Natural killer cell (primary cell): ENCODE results near the gene FOXE1. TPM values are rescaled to one million over a fixed set of nuclear protein-coding genes. Genes with fewer than 3 reads are reported as not detected.

Source experiments
- ATAC-seq, 3 donors: fragments of 150-1000 bp in 2 of 3; fragments of 200-7000 bp in 1 of 3; cut with Tn5 transposase; 1 replicate in 1 of 3; 2 replicates in 2 of 3; pipeline ENCODE4 v1.10.0; 2021; ENCODE audit warnings: mild to moderate bottlenecking in 2 of 3, moderate library complexity in 2 of 3
- DNase-seq, 2 donors: peaks; one replicate each; pipeline versions ENCODE4 v3.0.0 to v3.0.0-alpha.2; 2013 to 2021; ENCODE audit warnings: mixed read lengths in 1 of 2
- H3K27ac ChIP-seq: one replicate; pipeline ENCODE4 v1.5.1; 2013; ENCODE audit warnings: mild to moderate bottlenecking, low read length
- H3K27me3 ChIP-seq: one replicate; pipeline ENCODE4 v1.6.1; 2013; ENCODE audit warnings: low read length; ENCODE audit not compliant: control insufficient read depth, insufficient read depth
- H3K36me3 ChIP-seq: one replicate; pipeline ENCODE4 v1.6.1; 2013; ENCODE audit warnings: low read length; ENCODE audit not compliant: control insufficient read depth, insufficient read depth
- H3K4me1 ChIP-seq: one replicate; pipeline ENCODE4 v1.6.1; 2013; ENCODE audit warnings: low read length; ENCODE audit not compliant: control insufficient read depth, insufficient read depth
- H3K4me3 ChIP-seq: one replicate; pipeline ENCODE4 v1.5.1; 2013; ENCODE audit warnings: low read length
- H3K9me3 ChIP-seq: one replicate; pipeline ENCODE4 v1.6.1; 2013; ENCODE audit warnings: low read length; ENCODE audit not compliant: control insufficient read depth, insufficient read depth
- H3K27ac Mint-ChIP-seq, 2 donors: one replicate each; pipeline ENCODE4 v1.8.0; 2022; ENCODE audit warnings: mild to moderate bottlenecking in 2 of 2, mixed read lengths in 2 of 2, moderate library complexity in 1 of 2
- H3K27me3 Mint-ChIP-seq, 2 donors: one replicate each; pipeline ENCODE4 v1.8.0; 2022; ENCODE audit warnings: low read depth in 2 of 2, mixed read lengths in 2 of 2
- H3K36me3 Mint-ChIP-seq: one replicate; pipeline ENCODE4 v1.8.0; 2022; ENCODE audit warnings: mixed read lengths
- H3K4me1 Mint-ChIP-seq, 2 donors: one replicate each; pipeline ENCODE4 v1.8.0; 2022; ENCODE audit warnings: mixed read lengths in 2 of 2
- H3K4me3 Mint-ChIP-seq: one replicate; pipeline ENCODE4 v1.8.0; 2022; ENCODE audit warnings: mild to moderate bottlenecking, moderate library complexity, mixed read lengths
- H3K9me3 Mint-ChIP-seq, 2 donors: one replicate each; pipeline ENCODE4 v1.8.0; 2022; ENCODE audit warnings: mixed read lengths in 2 of 2
- CTCF ChIP-seq: fragments of 200-600 bp; IDR thresholded peaks from one replicate; pipeline ENCODE4 v1.8.0; 2022; ENCODE audit warnings: antibody characterized with exemption
- WGBS: methylation state at CpG from one replicate; pipeline ENCODE4 v1.1.7; 2013; ENCODE audit warnings: missing lambda C conversion rate; ENCODE audit not compliant: insufficient coverage; 5-methylcytosine and 5-hydroxymethylcytosine counted together
- intact Hi-C: fragments of 100-400 bp; cut with micrococcal nuclease; formaldehyde crosslinking; loops from one replicate; pipeline ENCODE4 v1.14.2; 2022
- total RNA-seq, 4 donors: library from RNA; stranded (reverse); fragments of 120-200 nt in 1 of 4; gene quantifications; one replicate each; pipeline versions ENCODE4 v1.2.3 to v1.2.4, GENCODE V29; 2013 to 2022

FOXE1 gene
- total RNA-seq, 3 donors from 2014 or later (not counting 1 experiment from before 2014, with no cell fraction given) = not detected

DNA sequence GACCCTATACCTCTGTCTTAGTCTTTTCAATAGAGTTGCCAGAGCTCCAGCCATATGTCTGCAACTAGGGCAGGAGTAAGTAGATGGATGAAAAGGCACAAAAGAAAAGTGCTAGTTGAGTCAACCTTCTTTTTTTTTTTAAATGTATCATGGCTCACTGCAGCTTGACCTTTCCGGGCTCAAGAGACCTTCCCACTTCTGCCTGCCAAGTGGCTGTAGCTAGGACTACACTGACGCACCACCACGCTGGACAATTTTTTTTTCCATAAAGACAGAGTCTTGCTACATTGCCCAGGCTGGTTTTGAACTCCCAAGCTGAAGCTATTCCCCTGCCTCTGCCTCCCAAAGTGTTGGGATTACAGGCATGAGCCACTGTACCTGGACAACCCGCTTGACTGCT lies 27.3 kb downstream of the FOXE1 start:
- 93% methylated on average over 4 of the region's 4 CpGs for WGBS
- Histone ChIP-seq H3K4me3 (no peak overlapping the region), H3K27me3 (no peaks in the 10 kb centered on the region), H3K4me1 (no peaks in the 10 kb centered on the region), H3K36me3 (no peaks in the 10 kb centered on the region), H3K9me3 (no peaks in the 10 kb centered on the region), H3K27ac (no peak overlapping the region)
- no peak for ATAC-seq
- Mint-ChIP-seq H3K27me3 (peaks cover 7 to 15% of the 10 kb centered on the region in 2 donors), H3K36me3 (no peaks in the 10 kb centered on the region), H3K27ac (no peak overlapping the region), H3K9me3 (no peaks in the 10 kb centered on the region), H3K4me1 (no peaks in the 10 kb centered on the region), H3K4me3 (no peak overlapping the region)
- intact Hi-C loops = no loop called here
- no peak for TF ChIP-seq CTCF
- no peak for DNase-seq

GRCh38 chr9:97889941-97890887 lies 37.2 kb downstream of the FOXE1 start:
- DNase-seq (peak; percentile 43 to 82), ATAC-seq (peak; percentile 52 to 71 (median 64))
- H3K27ac ChIP-seq = no peak overlapping the region
- Mint-ChIP-seq H3K9me3 (no peaks in the 10 kb centered on the region), H3K4me3 (no peak overlapping the region), H3K36me3 (no peaks in the 10 kb centered on the region), H3K27ac (no peak overlapping the region), H3K27me3 (no peaks in the 10 kb centered on the region), H3K4me1 (no peaks in the 10 kb centered on the region)
- TF ChIP-seq CTCF = peak; percentile 75
- intact Hi-C loops = no loop called here
- peaks cover 2% of the 10 kb centered on the region for H3K36me3 ChIP-seq
- H3K4me1 ChIP-seq = no peaks in the 10 kb centered on the region
- H3K4me3 ChIP-seq = no peak overlapping the region
- no peaks in the 10 kb centered on the region for H3K9me3 ChIP-seq
- 66% methylated on average over 8 of the region's 9 CpGs for WGBS
- no peaks in the 10 kb centered on the region for H3K27me3 ChIP-seq

- Histone ChIP-seq H3K27ac (no peak overlapping the region), H3K9me3 (no peaks in the 10 kb centered on the region), H3K4me3 (no peak overlapping the region), H3K36me3 (peaks cover 2% of the 10 kb centered on the region), H3K4me1 (no peaks in the 10 kb centered on the region), H3K27me3 (no peaks in the 10 kb centered on the region)
- no peak overlapping the region for H3K4me3 Mint-ChIP-seq
- H3K9me3 Mint-ChIP-seq = no peaks in the 10 kb centered on the region
- TF ChIP-seq CTCF = no peak
- DNase-seq (no peak), ATAC-seq (no peak)
- H3K36me3 Mint-ChIP-seq = no peaks in the 10 kb centered on the region
- H3K27ac Mint-ChIP-seq = no peak overlapping the region
- no peaks in the 10 kb centered on the region for H3K4me1 Mint-ChIP-seq
- 93% methylated on average over 5 of the region's 5 CpGs for WGBS
- intact Hi-C loops = no loop called here
- no peaks in the 10 kb centered on the region for H3K27me3 Mint-ChIP-seq
Observed at GRCh38 chr9:97891736-97892135, 38.7 kb downstream of the FOXE1 start.
